ENCODE data around the gene LRMDA. TPM values are rescaled to one million over a fixed set of nuclear protein-coding genes. Genes with fewer than 3 reads are reported as not detected.

LRMDA gene
- total and polyA plus RNA-seq, 2 of the 8 experiments (the other 6 are each of a cell fraction or from before 2014, with no cell fraction given), result 0.86 to 2.8 TPM

- no peak overlapping the region for H2BK5ac ChIP-seq (ENCODE audit: low read depth, low read length)
- H3K36me3 ChIP-seq (ENCODE audit: control insufficient read depth in 2 of 4, insufficient read depth in 4 of 4, low read length in 3 of 4), result no peaks in the 10 kb centered on the region
- no peak overlapping the region for H3K56ac ChIP-seq (replicated peaks; ENCODE audit: insufficient read length, low read depth, low read length)
- H4K5ac ChIP-seq (ENCODE audit: insufficient read length, low read depth, low read length), result no peak overlapping the region
- no peak overlapping the region for H2BK12ac ChIP-seq (ENCODE audit: low read depth, low read length)
- no peak overlapping the region for H3K14ac ChIP-seq (ENCODE audit: insufficient read length)
- no peak overlapping the region for H4K91ac ChIP-seq (replicated peaks; ENCODE audit: insufficient read length, low read length)
- CTCF ChIA-PET (ENCODE audit: partially characterized antibody), result interaction anchor here (0.9 to 1.2 kb wide), 4 partner anchors 14 to 851 kb away, joined by 3 to 4 read pairs (median 3); no protein-coding TSS in a partner anchor
- H3K27me3 ChIP-seq (replicated peaks in 1 of 4; ENCODE audit: control insufficient read depth in 3 of 4, extremely low read depth in 1 of 4, insufficient read depth in 3 of 4, low read length in 3 of 4), result peaks cover 0 to 29% (median 24%) of the 10 kb centered on the region in 4 experiments; a peak in 6 of 7 replicates
- no peak overlapping the region for H3K23ac ChIP-seq (ENCODE audit: insufficient read length)
- DNase-seq (ENCODE audit: low read depth in 1 of 2, low spot score in 2 of 2) (no peak), FAIRE-seq (no peak)
- no peak overlapping the region for H3K18ac ChIP-seq (ENCODE audit: extremely low read depth, low read length)
- no peaks in the 10 kb centered on the region for H3K79me1 ChIP-seq (ENCODE audit: low read depth, low read length)
- H2BK15ac ChIP-seq (ENCODE audit: low read length), result no peak overlapping the region
- no peak overlapping the region for H4K8ac ChIP-seq (ENCODE audit: extremely low read depth, insufficient read depth, low read length)
- no peak overlapping the region for H3K27ac ChIP-seq (ENCODE audit: low read depth, low read length)
- H2AFZ ChIP-seq (ENCODE audit: low read length), result no peak overlapping the region
- no peak overlapping the region for H3K9ac ChIP-seq (replicated peaks in 1 of 4; ENCODE audit: extremely low read depth in 1 of 4, low read depth in 3 of 4, low read length in 3 of 4)
- H3K23me2 ChIP-seq (ENCODE audit: low read depth, low read length), result peaks cover 4% of the 10 kb centered on the region; the same call in 1 of the 2 replicates
- H2BK20ac ChIP-seq (ENCODE audit: low read length), result no peak overlapping the region
- no peak overlapping the region for H3K4me2 ChIP-seq (ENCODE audit: insufficient read depth in 1 of 2, low read depth in 2 of 2, low read length in 2 of 2)
- no peaks in the 10 kb centered on the region for H3K9me3 ChIP-seq (ENCODE audit: insufficient read depth in 2 of 2, low read depth in 1 of 2, low read length in 1 of 2)
- H2AK5ac ChIP-seq (ENCODE audit: low read depth, low read length), result no peak overlapping the region
- peaks cover 0 to 3% of the 10 kb centered on the region in 2 experiments for H4K20me1 ChIP-seq (replicated peaks in 1 of 2; ENCODE audit: control insufficient read depth in 1 of 2, insufficient read depth in 2 of 2, low read length in 2 of 2)
- H2BK120ac ChIP-seq (replicated peaks; ENCODE audit: low read depth, low read length), result no peak overlapping the region
- H3K4me1 ChIP-seq (replicated peaks in 1 of 4; ENCODE audit: control insufficient read depth in 3 of 4, insufficient read depth in 4 of 4, low read length in 3 of 4), result peaks cover 8 to 20% (median 17%) of the 10 kb centered on the region in 4 experiments
- no peaks in the 10 kb centered on the region for H3K79me2 ChIP-seq (ENCODE audit: control insufficient read depth in 1 of 2, insufficient read depth in 2 of 2, low read length in 2 of 2)
- H3K4ac ChIP-seq (replicated peaks; ENCODE audit: insufficient read length, low read depth, low read length), result no peak overlapping the region
- POLR2A ChIA-PET (ENCODE audit: partially characterized antibody), result interaction anchor here (1.3 kb wide), 1 partner anchor 9 kb away, joined by 6 read pairs; no protein-coding TSS in a partner anchor
- no peak overlapping the region for H3K4me3 ChIP-seq (ENCODE audit: extremely low read depth in 1 of 4, insufficient read depth in 2 of 4, low read depth in 3 of 4, low read length in 4 of 4)
- 96% methylated on average over 1 of the region's 1 CpG; no CpG with 5 or more reads in 1 of the 2 experiments for WGBS, 2 experiments (ENCODE audit: extremely low coverage in 1 of 2, insufficient coverage in 1 of 2, insufficient read length in 1 of 2, insufficient replicate concordance in 2 of 2, low coverage in 1 of 2, low lambda C conversion rate in 2 of 2, missing lambda C conversion rate in 1 of 2)
- TF ChIP-seq MAFK (IDR thresholded peaks at IDR 0.05; ENCODE audit: low read depth, low read length) (no peak), BACH1 (IDR thresholded peaks at IDR 0.05; ENCODE audit: low read length) (no peak), CTBP2 (IDR thresholded peaks at IDR 0.05; ENCODE audit: borderline replicate concordance, insufficient read depth, insufficient read length, low read length) (no peak), RNF2 (IDR thresholded peaks at IDR 0.05; ENCODE audit: borderline replicate concordance, low read depth, low read length, missing control alignments, poor library complexity, severe bottlenecking) (no peak), CHD2 (IDR thresholded peaks at IDR 0.05; ENCODE audit: low read length) (no peak), SP4 (IDR thresholded peaks at IDR 0.05; ENCODE audit: low read length) (no peak), ZNF274 (IDR thresholded peaks at IDR 0.05; ENCODE audit: borderline replicate concordance, extremely low read depth, low read length) (no peak), SIRT6 (IDR thresholded peaks at IDR 0.05; ENCODE audit: low read length) (no peak), ATF2 (IDR thresholded peaks at IDR 0.05; ENCODE audit: low read length) (no peak), TCF12 (IDR thresholded peaks at IDR 0.05; ENCODE audit: low read depth, low read length) (no peak), POLR2A (IDR thresholded peaks at IDR 0.05; ENCODE audit: control extremely low read depth in 1 of 2, low read depth in 2 of 2, low read length in 2 of 2) (no peak), HDAC2 (IDR thresholded peaks at IDR 0.05; ENCODE audit: borderline replicate concordance in 1 of 2, low read depth in 2 of 2, low read length in 2 of 2) (no peak), NRF1 (IDR thresholded peaks at IDR 0.05; ENCODE audit: low read depth, low read length) (no peak)
These were observed 21.6 kb downstream of the LRMDA start for GRCh38 chr10:75452997-75453396.
